Muscle of back (tissue), 11 donors: Measurements from ENCODE around the gene KRTAP5-3. TPM values are rescaled to one million over a fixed set of nuclear protein-coding genes. Genes with fewer than 3 reads are reported as not detected.
"Not testable (repeated sequence)": the region's sequence is repeated elsewhere in the genome, so short reads cannot be mapped to it uniquely, and the experiment has no call there.

Source experiments
- DNase-seq, 3 donors: peaks; one replicate each; pipeline versions ENCODE4 v3.0.0 to v3.0.0-alpha.2; 2013
- polyA plus RNA-seq, 10 donors: library from polyadenylated mRNA; unstranded; fragments of 120-200 nt; gene quantifications; one replicate each; pipeline ENCODE4 v1.2.1, GENCODE V29; 2013; ENCODE audit not compliant: insufficient read length in 10 of 10

The KRTAP5-3 gene
- polyA plus RNA-seq, 10 donors = not detected

DNA sequence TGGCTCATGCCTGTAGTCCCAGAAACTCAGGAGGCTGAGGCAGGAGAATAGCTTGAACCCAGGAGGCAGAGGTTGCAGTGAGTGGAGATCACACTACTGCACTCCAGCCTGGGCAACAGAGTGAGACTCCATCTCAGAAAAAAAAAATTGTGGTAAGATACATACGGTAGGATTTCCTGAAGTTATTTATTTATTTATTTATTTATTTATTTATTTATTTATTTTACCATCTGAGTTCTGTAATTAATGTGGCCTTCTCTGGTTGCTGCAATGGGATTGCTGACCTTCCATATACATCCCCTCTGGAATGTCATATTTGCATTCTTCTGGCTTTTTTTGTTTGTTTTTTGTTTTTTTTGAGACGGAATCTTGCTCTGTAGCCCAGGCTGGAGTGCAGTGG is 25.4 kb downstream of the KRTAP5-3 start:
- not testable (repeated sequence) for DNase-seq

DNA sequence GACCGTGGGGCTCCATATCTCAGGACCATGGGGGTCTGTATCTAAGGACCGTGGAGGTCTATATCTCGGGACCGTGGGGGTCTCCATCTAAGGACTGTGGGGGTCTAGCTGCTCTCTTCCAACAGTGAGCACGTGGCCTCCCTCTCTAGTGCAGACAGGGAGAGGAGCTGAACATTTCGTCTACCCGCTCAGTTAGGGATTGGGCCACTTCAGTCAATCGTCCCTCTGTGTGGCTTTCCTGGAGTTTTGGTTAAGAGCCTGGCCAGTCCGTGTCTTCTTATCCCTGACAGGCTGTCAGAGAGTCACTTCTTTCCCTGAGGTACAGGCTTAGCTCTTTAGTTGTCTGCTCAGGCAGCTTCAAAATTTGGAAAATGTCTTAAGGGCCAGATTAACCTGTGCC is 26.3 kb downstream of the KRTAP5-3 start:
- DNase-seq = no peak

GRCh38 chr11:1576825-1577224 is 31.4 kb downstream of the KRTAP5-3 start:
- no peak for DNase-seq

- not testable (repeated sequence) for DNase-seq
Observed at GRCh38 chr11:1575756-1576155, 32.5 kb downstream of the KRTAP5-3 start.

- no peak for DNase-seq
Observed at GRCh38 chr11:1574933-1575242, 33.4 kb downstream of the KRTAP5-3 start.

- peak; percentile 45 to 84 (median 67) for DNase-seq
Observed at GRCh38 chr11:1574238-1574932, 33.9 kb downstream of the KRTAP5-3 start.

DNA sequence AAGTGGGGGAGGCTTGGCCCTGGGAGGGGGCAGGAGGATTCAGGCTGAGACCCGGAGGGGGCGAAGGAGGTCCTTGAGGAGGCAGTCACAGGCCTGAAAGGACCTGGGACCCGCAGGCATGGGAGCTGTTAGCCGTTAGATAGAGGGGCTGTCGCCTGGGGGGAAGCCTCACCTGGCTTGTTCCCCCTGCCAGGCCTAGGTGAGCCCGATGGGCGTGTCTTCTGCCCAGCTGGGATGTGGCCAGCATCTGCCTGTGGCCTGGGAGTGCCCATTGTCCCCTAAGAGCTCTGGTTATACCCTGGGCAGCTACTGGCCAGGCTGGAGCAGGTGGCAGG is 34.4 kb downstream of the KRTAP5-3 start:
- peak in 1 of 3 donors; percentile 38 for DNase-seq

DNA sequence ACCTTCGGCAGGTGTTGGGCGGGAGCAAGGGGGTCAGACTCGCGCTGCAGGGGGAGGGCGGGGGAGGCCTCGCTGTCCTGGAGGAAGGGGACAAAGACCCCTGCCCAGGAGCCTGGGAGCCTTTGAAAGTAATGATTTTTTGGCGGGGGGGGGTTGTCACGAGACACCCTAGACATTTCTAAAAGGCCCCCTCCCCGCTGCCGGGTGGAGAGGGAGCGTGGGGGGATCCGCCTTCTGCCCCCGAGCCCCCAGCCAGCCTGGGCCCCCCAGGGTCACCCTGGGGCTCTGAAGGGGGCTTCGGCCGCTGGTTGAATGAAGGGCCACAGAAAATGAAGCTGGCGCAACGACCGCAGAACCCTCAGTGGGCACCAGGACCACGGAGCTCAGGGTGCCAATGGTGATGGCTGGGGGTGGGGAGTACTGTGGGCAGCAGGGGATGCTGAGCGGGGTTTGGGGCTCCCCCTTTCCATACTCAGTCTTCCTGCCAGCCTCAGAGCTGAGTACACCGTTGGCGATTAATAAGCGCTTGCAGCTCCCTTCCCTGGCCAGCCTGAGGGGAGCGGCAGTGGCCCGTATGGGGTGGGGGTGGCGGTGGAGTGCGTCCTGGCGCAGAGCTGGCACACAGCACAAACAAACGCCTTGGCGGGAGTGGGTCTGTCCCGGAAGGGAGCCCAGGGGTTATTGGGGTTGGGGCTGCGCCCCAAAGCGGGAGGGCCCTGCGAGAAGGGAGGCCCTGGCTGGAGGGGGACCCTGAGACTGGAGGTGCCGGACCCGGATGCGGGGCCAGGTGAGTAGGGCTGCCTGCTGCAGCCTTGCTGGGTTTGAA is 35.0 kb downstream of the KRTAP5-3 start:
- DNase-seq = peak in 1 of 3 donors; percentile 45

- peak; percentile 81 to 95 (median 94) for DNase-seq
Observed at GRCh38 chr11:1572197-1573076, 35.8 kb downstream of the KRTAP5-3 start, which contains the start of gene DUSP8. TSS of gene DUSP8 (minus strand) at chr11:1572271. CDS start at chr11:1565826, 6,445 bp downstream.

DNA sequence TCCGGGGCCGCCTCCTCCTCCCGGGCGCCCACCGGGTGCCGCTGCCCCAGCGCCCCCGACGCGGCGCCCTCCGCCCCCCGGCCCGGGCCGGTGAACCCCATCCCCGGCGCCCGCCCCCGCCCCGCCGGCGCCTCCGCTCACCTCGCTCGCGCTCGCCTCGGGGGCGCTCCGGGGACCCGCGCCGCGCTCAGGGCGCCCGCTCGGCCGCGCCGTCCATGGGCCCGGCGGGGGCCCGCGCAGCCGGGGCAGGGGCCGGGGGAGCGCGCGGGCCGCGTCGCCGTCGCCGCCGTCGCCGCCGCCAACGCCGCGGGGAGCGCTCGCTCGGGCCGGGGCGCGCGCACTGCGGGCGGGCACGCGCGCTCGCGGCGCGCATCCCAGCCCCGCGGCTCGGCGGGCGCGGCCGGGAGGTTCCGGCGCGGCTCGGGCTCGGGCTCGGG is 36.5 kb downstream of the KRTAP5-3 start:
- DNase-seq = no peak

- peak in 1 of 3 donors; percentile 71 for DNase-seq
Observed at GRCh38 chr11:1570896-1571759, 37.1 kb downstream of the KRTAP5-3 start.

- no peak for DNase-seq
Observed at GRCh38 chr11:1570531-1570895, 37.8 kb downstream of the KRTAP5-3 start.

- no peak for DNase-seq
Observed at GRCh38 chr11:1570001-1570453, 38.2 kb downstream of the KRTAP5-3 start.

DNA sequence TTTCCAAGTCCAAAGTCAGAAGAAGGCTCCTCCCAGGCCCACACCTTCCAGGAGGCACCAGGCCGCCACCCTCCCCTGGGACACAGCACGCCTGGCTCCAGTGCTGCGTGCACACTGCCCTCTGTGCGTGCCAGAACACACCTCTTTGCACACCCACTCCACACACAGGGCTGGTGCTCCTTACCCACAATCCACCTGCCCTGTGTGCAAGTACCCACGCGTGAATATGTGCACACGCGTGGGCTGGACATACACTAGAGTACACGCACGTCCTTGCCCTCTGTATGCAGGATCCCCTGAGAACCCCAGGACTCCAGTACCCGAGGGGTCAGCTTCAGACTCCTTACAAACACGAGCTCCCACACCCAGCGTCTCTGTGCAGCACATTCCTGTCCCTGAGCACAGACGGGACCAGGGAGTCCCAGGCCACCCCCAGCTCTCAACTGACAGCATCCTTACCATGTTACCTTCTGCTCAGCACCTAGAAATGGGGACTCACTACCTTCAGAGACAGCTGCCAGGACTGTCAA is 38.9 kb downstream of the KRTAP5-3 start:
- no peak for DNase-seq

DNA sequence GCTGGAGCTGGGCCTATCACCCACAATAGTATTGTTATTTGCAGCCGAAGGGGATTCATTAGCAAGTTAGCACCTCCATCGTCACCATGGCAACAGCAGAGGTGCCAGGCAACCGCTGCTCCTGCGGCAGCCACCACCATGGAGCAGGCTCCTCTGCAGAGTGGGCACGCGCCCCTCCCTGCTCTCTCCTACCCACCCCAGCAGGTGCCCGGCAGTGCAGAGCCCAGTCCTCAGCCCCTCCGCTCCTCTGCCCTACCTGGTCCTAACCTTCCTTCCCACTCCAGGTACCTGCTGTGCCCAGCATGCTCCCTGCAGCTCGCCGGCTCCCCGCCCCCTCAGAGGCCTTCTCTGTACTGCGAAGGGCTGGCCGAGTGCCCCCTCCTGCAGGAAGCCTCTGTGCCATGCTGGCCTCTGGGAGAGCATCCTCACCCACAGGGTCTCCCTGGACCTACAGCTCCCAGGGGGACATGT is 39.8 kb downstream of the KRTAP5-3 start:
- DNase-seq = no peak

DNA sequence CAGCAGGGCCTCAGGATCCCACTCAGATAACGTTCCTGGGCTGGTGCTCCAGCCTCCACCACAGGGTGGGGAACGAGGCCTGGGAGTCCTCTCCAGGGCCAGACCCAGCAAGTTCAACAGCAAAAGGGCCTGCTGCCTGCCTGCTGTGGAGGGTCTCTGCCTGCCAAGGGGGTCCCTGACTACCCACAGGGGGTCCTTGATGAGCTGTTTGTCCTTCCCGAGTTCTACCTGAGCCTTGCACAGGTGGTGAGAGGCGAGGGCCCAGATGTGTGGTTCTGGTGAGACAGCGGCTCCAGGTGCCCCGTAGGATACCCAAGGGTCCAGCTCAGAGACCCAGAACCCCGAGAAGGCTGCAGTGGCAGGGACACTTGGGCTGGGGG is 40.6 kb downstream of the KRTAP5-3 start:
- no peak for DNase-seq

DNA sequence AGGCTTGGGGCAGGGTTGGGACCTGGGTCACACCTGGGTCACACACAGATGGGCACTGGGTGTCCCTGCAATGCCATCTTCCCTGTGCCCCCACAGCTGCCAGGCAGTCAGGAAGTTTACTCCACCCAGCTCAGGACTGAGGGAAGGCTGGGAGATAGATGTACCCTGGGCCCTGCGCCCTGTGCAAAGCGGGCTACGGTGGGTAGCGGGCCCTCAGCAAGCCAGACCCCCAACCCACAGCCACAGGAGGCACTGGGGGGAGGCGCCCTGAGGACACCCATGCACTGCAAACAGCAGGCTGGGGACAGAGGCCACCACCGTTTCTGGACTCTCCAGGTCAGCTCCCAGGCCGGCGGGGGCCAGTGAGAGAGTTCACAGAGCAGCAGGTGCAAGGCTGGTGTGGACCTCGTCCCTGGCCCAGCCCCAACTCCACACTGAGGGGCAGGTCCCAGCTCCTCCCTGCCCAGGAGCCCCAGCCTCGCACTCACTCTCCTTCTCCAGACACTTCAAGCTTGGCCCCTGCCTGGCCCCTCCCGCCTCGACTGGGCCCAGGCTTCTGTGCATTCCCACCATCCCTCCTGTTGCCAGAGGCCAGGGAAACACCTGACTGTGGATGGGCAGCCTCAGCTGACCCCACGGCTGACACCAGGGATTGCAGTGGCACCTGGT is 41.1 kb downstream of the KRTAP5-3 start:
- DNase-seq = no peak

GRCh38 chr11:1566381-1567051 is 41.7 kb downstream of the KRTAP5-3 start:
- no peak for DNase-seq

DNA sequence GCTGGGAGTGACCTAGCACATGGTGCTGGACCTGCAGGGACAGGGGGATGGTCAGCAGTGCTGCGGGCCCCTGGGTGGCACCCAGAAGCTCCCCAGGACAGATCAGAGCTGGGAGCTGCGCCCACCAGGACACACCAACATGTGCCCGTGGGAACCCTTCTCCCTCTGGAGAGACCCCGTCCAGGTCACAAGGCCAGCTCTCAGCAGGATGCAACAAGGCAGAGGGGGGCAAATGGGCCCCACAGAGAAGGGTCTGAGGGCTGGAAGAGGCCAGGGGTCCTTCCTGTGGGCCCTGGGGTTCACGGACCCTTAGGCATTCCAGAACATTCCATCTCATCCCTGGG is 42.4 kb downstream of the KRTAP5-3 start:
- DNase-seq = no peak
